ENCODE measurements around the gene CAMKK1. TPM values are rescaled to one million over a fixed set of nuclear protein-coding genes. Genes with fewer than 3 reads are reported as not detected.

The CAMKK1 gene
- total and polyA plus RNA-seq, 2 donors (not counting 1 experiment from before 2014, with no cell fraction given), result 4.5 to 35.9 TPM

DNA sequence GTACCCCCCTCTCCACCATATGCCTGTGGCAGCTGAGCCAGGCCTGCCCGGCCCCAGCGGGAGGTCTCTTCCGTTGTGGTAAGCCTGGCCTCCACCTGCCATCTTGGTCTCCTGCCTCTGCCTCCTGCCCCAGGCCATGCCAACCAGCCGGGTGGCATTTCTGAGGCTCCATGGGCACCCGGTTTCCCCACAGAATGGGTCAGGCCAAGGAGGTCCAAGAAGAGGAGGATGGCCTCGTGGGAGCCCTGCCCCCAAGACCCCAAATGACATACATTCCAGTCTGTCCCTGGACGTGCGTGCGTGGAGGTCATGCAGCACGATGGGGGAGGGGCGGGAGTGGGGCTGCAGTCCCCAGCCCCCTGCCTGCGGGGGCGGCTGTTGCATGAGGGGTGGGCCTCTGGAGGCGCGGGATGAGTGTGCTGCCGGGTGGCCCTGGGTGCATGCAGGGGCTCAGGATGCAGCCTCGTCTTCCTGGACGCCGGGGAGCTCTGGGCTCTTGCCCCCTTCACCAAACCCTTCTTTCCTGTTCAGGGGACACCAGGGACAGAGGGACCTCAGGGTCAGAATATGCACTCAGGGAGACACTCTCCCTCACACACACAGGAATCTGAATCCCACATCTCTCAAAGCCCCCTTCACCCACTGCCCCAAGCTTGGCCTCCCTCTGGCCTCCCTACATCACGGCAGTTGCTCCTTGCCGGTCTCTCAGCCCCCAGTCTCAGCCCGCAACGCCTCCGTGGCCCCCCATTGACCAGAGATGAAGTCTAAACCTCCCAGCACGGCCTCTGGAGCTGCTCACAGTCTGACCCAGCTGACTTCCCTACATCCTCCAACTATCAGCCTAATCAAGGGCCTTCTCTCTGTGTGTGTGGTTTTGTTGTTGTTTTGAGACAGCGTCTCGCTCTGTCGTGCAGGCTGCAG, 30.8 kb downstream of the CAMKK1 start:
- no peaks in the 10 kb centered on the region for H3K9me3 Mint-ChIP-seq (ENCODE audit: insufficient read depth)
- Histone ChIP-seq H3K4me3 (ENCODE audit: control extremely low read depth in 1 of 5, extremely low read depth in 1 of 5, insufficient read depth in 1 of 5, low read depth in 2 of 5, low read length in 4 of 5) (no peak overlapping the region), H3K9ac (ENCODE audit: low read length) (no peak overlapping the region), H4K20me1 (ENCODE audit: control insufficient read depth, insufficient read depth, low read length, poor library complexity, severe bottlenecking) (no peaks in the 10 kb centered on the region), H3K79me2 (ENCODE audit: control insufficient read depth, insufficient read depth, low read length) (no peaks in the 10 kb centered on the region), H3K27me3 (replicated peaks in 1 of 4; ENCODE audit: control extremely low read depth in 1 of 4, control insufficient read depth in 3 of 4, insufficient read depth in 4 of 4, low read length in 3 of 4) (no peaks in the 10 kb centered on the region), H3K4me2 (replicated peaks; ENCODE audit: low read depth, low read length, poor library complexity, severe bottlenecking) (no peak overlapping the region), H3K4me1 (ENCODE audit: control insufficient read depth in 2 of 2, insufficient read depth in 2 of 2, low read length in 2 of 2) (no peaks in the 10 kb centered on the region), H3K9me3 (ENCODE audit: control extremely low read depth in 1 of 3, control insufficient read depth in 2 of 3, insufficient read depth in 1 of 3, low read length in 2 of 3) (no peaks in the 10 kb centered on the region), H3K36me3 (replicated peaks in 1 of 2; ENCODE audit: control extremely low read depth in 1 of 2, control insufficient read depth in 1 of 2, extremely low read depth in 1 of 2, insufficient read depth in 2 of 2, low read length in 1 of 2) (peaks cover 0 to 11% of the 10 kb centered on the region in 2 experiments), H2AFZ (ENCODE audit: insufficient read depth, low read depth, low read length, poor library complexity, severe bottlenecking) (no peak overlapping the region), H3K27ac (ENCODE audit: low read length in 2 of 2) (no peak overlapping the region)
- DNase-seq, result no peak
- H3K4me3 Mint-ChIP-seq, result no peak overlapping the region
- ChIA-PET POLR2A (interaction anchor here (1.0 to 2.7 kb wide), 2 partner anchors 16 to 42 kb away, joined by 3 to 7 read pairs; partner anchors contain the start of gene NCBP3), CTCF (interaction anchor here (1.5 to 6.9 kb wide), 9 partner anchors 17 to 213 kb away, joined by 3 to 53 read pairs (median 19); partner anchors contain the start of gene NCBP3)
- TF ChIP-seq, protein P1, sequence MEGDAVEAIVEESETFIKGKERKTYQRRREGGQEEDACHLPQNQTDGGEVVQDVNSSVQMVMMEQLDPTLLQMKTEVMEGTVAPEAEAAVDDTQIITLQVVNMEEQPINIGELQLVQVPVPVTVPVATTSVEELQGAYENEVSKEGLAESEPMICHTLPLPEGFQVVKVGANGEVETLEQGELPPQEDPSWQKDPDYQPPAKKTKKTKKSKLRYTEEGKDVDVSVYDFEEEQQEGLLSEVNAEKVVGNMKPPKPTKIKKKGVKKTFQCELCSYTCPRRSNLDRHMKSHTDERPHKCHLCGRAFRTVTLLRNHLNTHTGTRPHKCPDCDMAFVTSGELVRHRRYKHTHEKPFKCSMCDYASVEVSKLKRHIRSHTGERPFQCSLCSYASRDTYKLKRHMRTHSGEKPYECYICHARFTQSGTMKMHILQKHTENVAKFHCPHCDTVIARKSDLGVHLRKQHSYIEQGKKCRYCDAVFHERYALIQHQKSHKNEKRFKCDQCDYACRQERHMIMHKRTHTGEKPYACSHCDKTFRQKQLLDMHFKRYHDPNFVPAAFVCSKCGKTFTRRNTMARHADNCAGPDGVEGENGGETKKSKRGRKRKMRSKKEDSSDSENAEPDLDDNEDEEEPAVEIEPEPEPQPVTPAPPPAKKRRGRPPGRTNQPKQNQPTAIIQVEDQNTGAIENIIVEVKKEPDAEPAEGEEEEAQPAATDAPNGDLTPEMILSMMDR (IDR thresholded peaks at IDR 0.05), result no peak
- TF ChIP-seq EZH2 (IDR thresholded peaks at IDR 0.05; ENCODE audit: borderline replicate concordance, insufficient read depth, low read depth, low read length, poor library complexity, severe bottlenecking), result no peak
- no peak overlapping the region for H3K27ac Mint-ChIP-seq
- intact Hi-C loops (cut with micrococcal nuclease), result loop anchor here (2.0 kb wide), 1 partner anchor 53 kb away; no protein-coding TSS in a partner anchor
- ATAC-seq (ENCODE audit: low read depth), result no peak
- no peaks in the 10 kb centered on the region for H3K4me1 Mint-ChIP-seq
- no peaks in the 10 kb centered on the region for H3K27me3 Mint-ChIP-seq
- 95% methylated on average over 27 of the region's 28 CpGs for WGBS (ENCODE audit: insufficient coverage)

Measured in B cell (primary cell).